Measurements from ENCODE around the gene SEPTIN8.
"Not testable (repeated sequence)": the region's sequence is repeated elsewhere in the genome, so short reads cannot be mapped to it uniquely, and the experiment has no call there.

SEPTIN8 gene

DNA sequence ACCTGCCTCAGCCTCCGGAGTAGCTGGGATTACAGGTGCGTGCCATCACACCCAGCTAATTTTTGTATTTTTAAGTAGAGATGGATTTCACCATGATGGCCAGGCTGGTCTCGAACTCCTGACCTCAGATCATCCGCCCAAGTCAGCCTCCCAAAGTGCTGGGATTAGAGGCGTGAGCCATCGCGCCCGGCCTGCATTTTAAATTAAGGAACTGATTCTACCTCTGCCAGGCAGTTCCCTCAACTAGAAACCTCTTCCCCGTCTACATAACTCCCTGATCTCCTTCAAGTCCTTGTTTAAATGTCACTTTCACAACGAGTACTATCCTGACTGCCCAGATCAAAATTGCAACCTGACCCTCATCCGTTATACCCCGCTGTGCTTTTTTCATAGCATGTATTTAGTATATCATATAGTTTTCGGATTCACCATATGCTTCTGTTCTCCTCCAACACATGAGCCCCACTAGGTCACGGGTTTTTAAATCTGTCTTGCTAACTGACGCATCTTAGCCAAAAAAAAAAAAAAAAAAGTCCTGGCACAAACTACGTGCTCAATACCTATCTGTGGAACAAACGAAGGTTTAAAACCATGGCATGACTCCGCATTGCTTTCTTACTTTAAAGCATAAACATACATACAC, 35.2 kb upstream of the SEPTIN8 start:
- Histone ChIP-seq H3K4me3 (ENCODE audit: low read depth, low read length) (no peak overlapping the region), H3K27ac (ENCODE audit: low read depth, low read length) (no peak overlapping the region), H3K9ac (ENCODE audit: low read depth, low read length) (no peak overlapping the region), H3K36me3 (ENCODE audit: control insufficient read depth, insufficient read depth, low read length) (no peaks in the 10 kb centered on the region), H3K9me3 (ENCODE audit: control insufficient read depth, insufficient read depth, low read length) (no peaks in the 10 kb centered on the region), H3K4me1 (ENCODE audit: control insufficient read depth, insufficient read depth, low read length) (peaks cover 6% of the 10 kb centered on the region), H3K27me3 (ENCODE audit: control insufficient read depth, insufficient read depth, low read length) (peaks cover 69% of the 10 kb centered on the region)

DNA sequence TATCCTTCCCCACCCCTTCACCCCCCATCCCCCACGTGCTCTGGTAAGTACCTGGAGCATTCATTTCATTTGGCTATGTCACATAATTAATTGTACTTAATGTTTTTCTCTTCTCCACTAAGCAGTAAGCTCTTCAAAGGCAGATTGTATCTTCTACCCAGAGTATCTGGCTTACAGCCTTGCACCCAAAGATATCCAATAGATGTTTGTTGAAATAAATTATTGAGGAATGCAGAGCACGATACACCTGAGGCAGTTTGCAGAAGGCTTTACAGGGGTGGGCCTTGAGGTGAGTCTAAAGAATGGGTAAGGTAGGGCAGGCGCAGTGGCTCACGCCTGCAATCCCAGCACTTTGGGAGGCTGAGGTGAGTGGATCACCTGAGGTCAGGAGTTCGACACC, 33.6 kb upstream of the SEPTIN8 start:
- Histone ChIP-seq H3K9ac (ENCODE audit: low read depth, low read length) (no peak overlapping the region), H3K27me3 (ENCODE audit: control insufficient read depth, insufficient read depth, low read length) (peaks cover 57% of the 10 kb centered on the region), H3K9me3 (ENCODE audit: control insufficient read depth, insufficient read depth, low read length) (no peaks in the 10 kb centered on the region), H3K27ac (ENCODE audit: low read depth, low read length) (no peak overlapping the region), H3K4me3 (ENCODE audit: low read depth, low read length) (no peak overlapping the region), H3K36me3 (ENCODE audit: control insufficient read depth, insufficient read depth, low read length) (no peaks in the 10 kb centered on the region), H3K4me1 (ENCODE audit: control insufficient read depth, insufficient read depth, low read length) (peaks cover 10% of the 10 kb centered on the region)

DNA sequence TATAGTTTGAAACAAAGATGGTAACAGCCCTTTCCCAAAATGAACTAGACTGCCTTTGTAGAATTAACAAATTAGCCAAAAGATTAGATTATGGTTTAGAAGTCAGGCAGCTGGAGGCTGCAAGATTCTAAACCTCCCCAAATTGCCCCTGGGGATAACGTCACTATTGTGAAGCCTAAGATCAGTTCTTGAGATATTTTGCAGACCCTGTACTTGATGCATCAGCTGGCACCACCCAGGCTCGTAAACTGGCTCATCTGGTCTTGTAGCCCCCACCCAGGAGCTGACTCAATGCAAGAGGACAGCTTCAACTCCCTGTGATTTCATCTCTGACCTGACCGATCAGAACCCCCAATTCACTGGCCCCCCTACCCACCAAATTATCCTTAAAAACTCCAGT, 31.8 kb upstream of the SEPTIN8 start:
- Histone ChIP-seq H3K4me3 (ENCODE audit: low read depth, low read length) (no peak overlapping the region), H3K9ac (ENCODE audit: low read depth, low read length) (no peak overlapping the region), H3K27ac (ENCODE audit: low read depth, low read length) (no peak overlapping the region), H3K9me3 (ENCODE audit: control insufficient read depth, insufficient read depth, low read length) (no peaks in the 10 kb centered on the region), H3K4me1 (ENCODE audit: control insufficient read depth, insufficient read depth, low read length) (peaks cover 10% of the 10 kb centered on the region), H3K36me3 (ENCODE audit: control insufficient read depth, insufficient read depth, low read length) (no peaks in the 10 kb centered on the region), H3K27me3 (ENCODE audit: control insufficient read depth, insufficient read depth, low read length) (peaks cover 39% of the 10 kb centered on the region)

DNA sequence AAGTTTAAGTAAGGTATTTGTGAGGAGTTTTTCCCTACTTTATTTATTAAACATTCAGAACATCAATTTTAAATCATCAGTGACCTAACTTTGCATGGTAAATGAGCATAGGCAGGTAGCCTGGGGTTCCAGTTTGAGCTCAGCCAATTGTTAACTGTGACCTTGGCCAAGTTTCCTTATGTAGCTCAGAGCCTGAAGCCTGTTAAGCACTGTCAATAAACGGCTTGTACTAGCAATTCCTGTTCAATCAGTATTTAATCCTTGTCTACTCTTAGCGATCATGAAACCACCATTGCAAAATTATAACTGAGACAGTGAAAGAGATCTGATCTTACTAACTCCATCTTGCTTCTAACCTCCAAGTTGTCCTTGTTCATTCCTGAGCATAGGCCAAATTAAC, 31.4 kb upstream of the SEPTIN8 start:
- Histone ChIP-seq H3K36me3 (ENCODE audit: control insufficient read depth, insufficient read depth, low read length) (no peaks in the 10 kb centered on the region), H3K27ac (ENCODE audit: low read depth, low read length) (no peak overlapping the region), H3K4me3 (ENCODE audit: low read depth, low read length) (no peak overlapping the region), H3K27me3 (ENCODE audit: control insufficient read depth, insufficient read depth, low read length) (peaks cover 35% of the 10 kb centered on the region), H3K9me3 (ENCODE audit: control insufficient read depth, insufficient read depth, low read length) (no peaks in the 10 kb centered on the region), H3K4me1 (ENCODE audit: control insufficient read depth, insufficient read depth, low read length) (peaks cover 10% of the 10 kb centered on the region), H3K9ac (ENCODE audit: low read depth, low read length) (no peak overlapping the region)

DNA sequence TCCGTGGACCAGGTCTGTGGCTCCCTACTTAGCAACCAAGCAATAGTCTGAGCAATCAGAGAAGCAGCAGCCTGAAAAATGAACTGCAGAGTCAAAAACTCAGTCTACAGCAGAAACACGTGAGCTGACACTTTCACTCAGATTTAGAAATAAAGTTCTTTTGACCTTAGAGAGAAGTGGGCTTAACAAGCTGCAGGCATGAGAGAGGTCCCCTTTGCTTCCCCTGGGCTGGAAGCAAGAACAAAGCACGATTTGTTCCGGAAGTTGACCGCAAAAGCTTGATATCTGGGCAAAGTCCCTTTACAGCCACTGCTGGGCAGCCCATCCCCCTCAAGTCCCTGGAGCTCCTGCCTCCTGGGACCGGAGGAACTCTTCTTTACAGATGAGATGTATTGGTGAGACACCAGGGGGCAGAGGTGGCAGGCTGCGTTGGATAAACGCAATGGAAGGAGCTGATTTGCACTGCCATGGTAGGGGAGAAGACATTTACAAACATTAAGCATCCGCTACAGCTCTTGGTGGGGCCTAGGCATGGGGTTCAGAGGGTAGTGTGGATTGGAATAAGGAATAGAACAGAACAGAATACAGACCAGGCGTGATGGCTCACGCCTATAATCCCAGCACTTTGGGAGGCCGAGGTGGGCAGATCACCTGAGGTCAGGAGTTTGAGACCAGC, 30.3 kb upstream of the SEPTIN8 start:
- no peak overlapping the region for H3K4me3 ChIP-seq (ENCODE audit: low read depth, low read length)
- no peak overlapping the region for H3K9ac ChIP-seq (ENCODE audit: low read depth, low read length)
- peaks cover 24% of the 10 kb centered on the region for H3K27me3 ChIP-seq (ENCODE audit: control insufficient read depth, insufficient read depth, low read length)
- H3K36me3 ChIP-seq (ENCODE audit: control insufficient read depth, insufficient read depth, low read length) = no peaks in the 10 kb centered on the region
- peaks cover 7% of the 10 kb centered on the region for H3K4me1 ChIP-seq (ENCODE audit: control insufficient read depth, insufficient read depth, low read length)
- H3K9me3 ChIP-seq (ENCODE audit: control insufficient read depth, insufficient read depth, low read length) = no peaks in the 10 kb centered on the region
- H3K27ac ChIP-seq (ENCODE audit: low read depth, low read length) = no peak overlapping the region

DNA sequence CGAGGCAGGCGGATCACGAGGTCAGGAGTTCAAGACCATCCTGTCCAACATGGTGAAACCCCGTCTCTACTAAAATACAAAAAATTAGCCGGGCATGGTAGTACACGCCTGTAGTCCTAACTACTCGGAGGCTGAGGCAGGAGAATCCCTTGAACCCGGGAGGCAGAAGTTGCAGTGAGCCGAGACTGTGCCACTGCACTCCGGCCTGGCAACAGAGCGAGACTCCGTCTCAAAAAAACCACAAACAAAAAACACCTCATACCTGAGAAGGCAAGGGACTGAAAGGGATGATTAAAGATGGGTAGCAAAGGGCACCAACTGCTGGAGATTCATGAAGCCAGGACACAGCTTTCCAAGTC, 29.7 kb upstream of the SEPTIN8 start:
- not testable (repeated sequence) for H3K36me3 ChIP-seq (ENCODE audit: control insufficient read depth, insufficient read depth, low read length); H3K9ac ChIP-seq (ENCODE audit: low read depth, low read length); H3K4me1 ChIP-seq (ENCODE audit: control insufficient read depth, insufficient read depth, low read length); H3K27ac ChIP-seq (ENCODE audit: low read depth, low read length); H3K4me3 ChIP-seq (ENCODE audit: low read depth, low read length); H3K9me3 ChIP-seq (ENCODE audit: control insufficient read depth, insufficient read depth, low read length)
- peaks cover 19% of the 10 kb centered on the region for H3K27me3 ChIP-seq (ENCODE audit: control insufficient read depth, insufficient read depth, low read length)

DNA sequence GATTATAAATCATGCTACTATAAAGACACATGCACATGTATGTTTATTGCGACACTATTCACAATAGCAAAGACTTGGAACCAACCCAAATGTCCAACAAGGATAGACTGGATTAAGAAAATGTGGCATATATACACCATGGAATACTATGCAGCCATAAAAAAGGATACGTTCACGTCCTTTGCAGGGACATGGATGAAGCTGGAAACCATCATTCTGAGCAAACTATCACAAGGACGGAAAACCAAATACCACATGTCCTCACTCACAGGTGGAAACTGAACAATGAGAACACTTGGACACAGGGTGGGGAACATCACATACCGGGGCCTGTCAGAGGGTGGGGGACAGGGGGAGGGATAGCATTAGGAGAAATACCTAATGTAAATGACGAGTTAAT, 28.8 kb upstream of the SEPTIN8 start:
- H3K4me3 ChIP-seq (ENCODE audit: low read depth, low read length); H3K4me1 ChIP-seq (ENCODE audit: control insufficient read depth, insufficient read depth, low read length); H3K36me3 ChIP-seq (ENCODE audit: control insufficient read depth, insufficient read depth, low read length); H3K9ac ChIP-seq (ENCODE audit: low read depth, low read length); H3K27ac ChIP-seq (ENCODE audit: low read depth, low read length); H3K9me3 ChIP-seq (ENCODE audit: control insufficient read depth, insufficient read depth, low read length): not testable (repeated sequence)
- peaks cover 11% of the 10 kb centered on the region; the same call in 1 of the 2 replicates for H3K27me3 ChIP-seq (ENCODE audit: control insufficient read depth, insufficient read depth, low read length)

DNA sequence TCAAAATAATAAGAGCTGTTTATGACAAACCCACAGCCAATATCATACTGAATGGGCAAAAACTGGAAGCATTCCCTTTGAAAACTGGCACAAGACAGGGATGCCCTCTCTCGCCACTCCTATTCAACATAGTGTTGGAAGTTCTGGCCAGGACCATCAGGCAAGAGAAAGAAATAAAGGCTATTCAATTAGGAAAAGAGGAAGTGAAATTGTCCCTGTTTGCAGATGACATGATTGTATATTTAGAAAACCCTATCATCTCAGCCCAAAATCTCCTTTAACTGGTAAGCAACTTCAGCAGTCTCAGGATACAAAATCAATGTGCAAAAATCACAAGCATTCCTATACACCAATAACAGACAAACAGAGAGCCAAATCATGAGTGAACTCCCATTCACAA, 27.2 kb upstream of the SEPTIN8 start:
- not testable (repeated sequence) for H3K27me3 ChIP-seq (ENCODE audit: control insufficient read depth, insufficient read depth, low read length); H3K4me1 ChIP-seq (ENCODE audit: control insufficient read depth, insufficient read depth, low read length); H3K36me3 ChIP-seq (ENCODE audit: control insufficient read depth, insufficient read depth, low read length); H3K9ac ChIP-seq (ENCODE audit: low read depth, low read length); H3K4me3 ChIP-seq (ENCODE audit: low read depth, low read length); H3K9me3 ChIP-seq (ENCODE audit: control insufficient read depth, insufficient read depth, low read length); H3K27ac ChIP-seq (ENCODE audit: low read depth, low read length)

DNA sequence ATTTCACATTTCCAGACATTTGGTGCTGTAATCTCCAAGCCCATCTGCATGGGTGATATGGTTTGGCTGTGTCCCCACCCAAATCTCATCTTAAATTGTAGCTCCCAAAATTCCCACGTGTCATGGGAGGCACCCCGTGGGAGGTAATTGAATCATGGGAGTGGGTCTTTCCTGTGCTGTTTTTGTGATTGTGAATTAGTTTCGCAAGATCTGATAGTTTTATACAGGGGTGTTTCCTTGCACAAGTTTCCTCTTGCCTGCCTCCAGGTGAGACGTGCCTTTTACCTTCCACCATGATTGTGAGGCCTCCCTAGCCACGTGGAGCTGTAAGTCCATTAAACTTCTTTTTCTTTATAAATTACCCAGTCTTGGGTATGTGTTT, 25.6 kb upstream of the SEPTIN8 start:
- not testable (repeated sequence) for H3K36me3 ChIP-seq (ENCODE audit: control insufficient read depth, insufficient read depth, low read length); H3K27me3 ChIP-seq (ENCODE audit: control insufficient read depth, insufficient read depth, low read length); H3K9ac ChIP-seq (ENCODE audit: low read depth, low read length); H3K4me1 ChIP-seq (ENCODE audit: control insufficient read depth, insufficient read depth, low read length); H3K27ac ChIP-seq (ENCODE audit: low read depth, low read length); H3K9me3 ChIP-seq (ENCODE audit: control insufficient read depth, insufficient read depth, low read length); H3K4me3 ChIP-seq (ENCODE audit: low read depth, low read length)

DNA sequence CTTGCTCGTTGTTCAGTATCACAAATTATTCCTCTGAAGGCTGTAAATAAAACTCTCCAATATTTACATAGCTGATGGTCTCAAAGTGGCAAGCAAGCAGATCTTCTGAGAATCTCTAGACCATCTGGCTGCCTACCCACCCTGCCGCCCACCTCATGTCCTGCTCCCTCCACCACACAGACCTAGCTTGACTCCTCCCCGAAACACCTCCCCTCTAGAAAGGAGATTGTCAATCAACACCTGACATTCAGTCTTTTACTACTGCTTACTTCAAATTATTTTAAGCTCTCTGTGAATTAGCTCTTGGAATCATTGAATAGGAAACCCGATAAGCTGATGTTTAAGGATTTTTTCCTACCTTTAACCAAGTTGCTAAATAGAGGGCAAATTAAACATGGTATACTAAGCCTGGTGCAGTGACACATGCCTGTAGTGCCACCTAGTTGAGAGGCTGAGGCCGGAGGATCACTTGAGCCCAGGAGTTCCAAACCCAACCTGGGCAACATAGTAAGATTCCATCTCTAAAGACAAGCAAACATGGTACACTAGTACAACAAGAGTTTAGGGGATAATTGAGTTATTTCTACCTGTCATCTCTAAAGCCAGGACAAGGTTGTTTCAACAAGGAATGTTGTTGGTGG, 25.1 kb upstream of the SEPTIN8 start:
- Histone ChIP-seq H3K4me3 (ENCODE audit: low read depth, low read length) (no peak overlapping the region), H3K9ac (ENCODE audit: low read depth, low read length) (no peak overlapping the region), H3K27me3 (ENCODE audit: control insufficient read depth, insufficient read depth, low read length) (no peaks in the 10 kb centered on the region), H3K36me3 (ENCODE audit: control insufficient read depth, insufficient read depth, low read length) (no peaks in the 10 kb centered on the region), H3K27ac (ENCODE audit: low read depth, low read length) (no peak overlapping the region), H3K4me1 (ENCODE audit: control insufficient read depth, insufficient read depth, low read length) (peaks cover 3% of the 10 kb centered on the region), H3K9me3 (ENCODE audit: control insufficient read depth, insufficient read depth, low read length) (no peaks in the 10 kb centered on the region)

DNA sequence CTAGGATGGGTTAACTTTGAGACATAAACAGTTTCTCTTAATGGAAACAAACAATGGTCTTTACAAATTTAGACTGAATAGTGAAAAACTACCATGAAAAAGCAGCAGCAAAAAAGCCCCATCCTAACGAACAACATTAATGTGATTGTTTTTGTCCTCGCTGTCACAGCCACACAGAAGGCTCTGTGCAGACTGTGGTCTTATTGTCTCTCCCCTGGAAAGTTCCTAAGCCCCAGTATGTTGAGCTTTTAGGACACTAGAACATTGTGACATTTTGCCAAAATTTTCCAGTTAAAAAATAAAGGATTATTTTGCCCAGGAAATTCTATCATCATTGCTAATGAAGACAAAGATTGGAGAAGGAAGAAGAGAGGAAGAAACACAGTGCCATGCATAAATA, 23.5 kb upstream of the SEPTIN8 start:
- Histone ChIP-seq H3K27ac (ENCODE audit: low read depth, low read length) (no peak overlapping the region), H3K9ac (ENCODE audit: low read depth, low read length) (no peak overlapping the region), H3K9me3 (ENCODE audit: control insufficient read depth, insufficient read depth, low read length) (no peaks in the 10 kb centered on the region), H3K4me1 (ENCODE audit: control insufficient read depth, insufficient read depth, low read length) (no peaks in the 10 kb centered on the region), H3K36me3 (ENCODE audit: control insufficient read depth, insufficient read depth, low read length) (no peaks in the 10 kb centered on the region), H3K4me3 (ENCODE audit: low read depth, low read length) (no peak overlapping the region), H3K27me3 (ENCODE audit: control insufficient read depth, insufficient read depth, low read length) (no peaks in the 10 kb centered on the region)
